CD8-positive, alpha-beta memory T cell (primary cell): ENCODE results near the gene MRPS18C. TPM values are rescaled to one million over a fixed set of nuclear protein-coding genes. Genes with fewer than 3 reads are reported as not detected.
A peak's percentile ranks its signal among the peaks of the same experiment; 100 is the strongest.

ENCODE experiments used
- CTCF ChIA-PET: fragments of 350-600 bp; sonication (Branson Sonifier 250); formaldehyde crosslinking; loops from one replicate; lab custom pipeline; 2021; ENCODE audit warnings: antibody characterized with exemption; lab: Charles Lee
- POLR2A ChIA-PET: fragments of 350-600 bp; sonication (Branson Sonifier 250); formaldehyde crosslinking; loops from one replicate; lab custom pipeline; 2021; ENCODE audit warnings: antibody characterized with exemption; lab: Charles Lee
- DNase-seq, 5 donors: peaks; one replicate each; pipeline versions ENCODE4 v3.0.0 to v3.0.0-alpha.2; 2020 to 2022; ENCODE audit warnings: mixed read lengths in 1 of 5
- H3K27ac ChIP-seq: one replicate; pipeline ENCODE4 v1.7.0; 2013; ENCODE audit warnings: low read depth, mild to moderate bottlenecking, low read length, moderate library complexity
- H3K27me3 ChIP-seq: 2 replicates; pipeline ENCODE4 v1.7.0; 2013; ENCODE audit warnings: low read length, mild to moderate bottlenecking; ENCODE audit not compliant: insufficient read depth, poor library complexity, severe bottlenecking
- H3K36me3 ChIP-seq: 2 replicates; pipeline ENCODE4 v1.7.0; 2013; ENCODE audit warnings: mild to moderate bottlenecking, low read length, moderate library complexity; ENCODE audit not compliant: insufficient read depth
- H3K4me1 ChIP-seq: 2 replicates; pipeline ENCODE4 v1.7.0; 2013; ENCODE audit warnings: mild to moderate bottlenecking, low read length, moderate library complexity; ENCODE audit not compliant: insufficient read depth
- H3K4me3 ChIP-seq: 2 replicates; pipeline ENCODE4 v1.7.0; 2013; ENCODE audit warnings: mild to moderate bottlenecking, low read length
- H3K9me3 ChIP-seq: 2 replicates; pipeline ENCODE4 v1.7.0; 2013; ENCODE audit warnings: mild to moderate bottlenecking, low read length
- H3K27ac Mint-ChIP-seq, 8 donors: one replicate each; pipeline ENCODE4 v1.8.0; 2020 to 2021; ENCODE audit warnings: mixed read lengths in 8 of 8, mild to moderate bottlenecking in 6 of 8, inconsistent platforms in 3 of 8, moderate library complexity in 3 of 8
- H3K27me3 Mint-ChIP-seq, 2 donors: one replicate each; pipeline ENCODE4 v1.8.0; 2020 to 2021; ENCODE audit warnings: mixed read lengths in 2 of 2, mild to moderate bottlenecking in 1 of 2, moderate library complexity in 1 of 2
- H3K36me3 Mint-ChIP-seq, 3 donors: one replicate each; pipeline ENCODE4 v1.8.0; 2020 to 2021; ENCODE audit warnings: mixed read lengths in 3 of 3, inconsistent platforms in 1 of 3, mild to moderate bottlenecking in 1 of 3
- H3K4me1 Mint-ChIP-seq, 3 donors: one replicate each; pipeline ENCODE4 v1.8.0; 2020 to 2021; ENCODE audit warnings: mixed read lengths in 3 of 3, inconsistent platforms in 1 of 3, mild to moderate bottlenecking in 1 of 3
- H3K4me3 Mint-ChIP-seq, 7 donors: one replicate each; pipeline ENCODE4 v1.8.0; 2020 to 2021; ENCODE audit warnings: mixed read lengths in 7 of 7, mild to moderate bottlenecking in 6 of 7, moderate library complexity in 4 of 7, inconsistent platforms in 2 of 7
- H3K9me3 Mint-ChIP-seq, 5 donors: one replicate each; pipeline ENCODE4 v1.8.0; 2020 to 2022; ENCODE audit warnings: mixed read lengths in 5 of 5, mild to moderate bottlenecking in 3 of 5, moderate library complexity in 2 of 5, inconsistent platforms in 1 of 5
- polyA plus RNA-seq: library from polyadenylated mRNA; unstranded; fragments of 300-500 nt; fragmentation: Illumina TruSeq; gene quantifications from one replicate; pipeline ENCODE4 v1.2.3, GENCODE V29; 2021
- total RNA-seq, 2 experiments: library from RNA; stranded (reverse); gene quantifications; one replicate each; pipeline ENCODE4 v1.2.3, GENCODE V29; 2021

MRPS18C gene
- total RNA-seq, result 10 to 100 TPM; 86.0 to 87.2 TPM
- polyA plus RNA-seq, result 63.6 TPM

- Histone ChIP-seq H3K36me3 (peaks cover 13% of the 10 kb centered on the region), H3K4me3 (peak within 1 kb of the TSS; percentile 80), H3K27ac (peak within 1 kb of the TSS; percentile 99), H3K27me3 (no peaks in the 10 kb centered on the region), H3K4me1 (peaks cover 35% of the 10 kb centered on the region), H3K9me3 (no peaks in the 10 kb centered on the region)
- Mint-ChIP-seq H3K27me3 (peaks cover 0 to 2% of the 10 kb centered on the region in 2 donors), H3K36me3 (peaks cover 0 to 82% (median 17%) of the 10 kb centered on the region in 3 donors), H3K4me1 (peaks cover 43 to 73% (median 67%) of the 10 kb centered on the region in 3 donors), H3K27ac (peak within 1 kb of the TSS; percentile 100), H3K4me3 (peak within 1 kb of the TSS; percentile 98 to 100 (median 100)), H3K9me3 (no peaks in the 10 kb centered on the region)
- ChIA-PET POLR2A (interaction anchor here (0.6 to 2.1 kb wide), 10 partner anchors 10 to 1026 kb away, joined by 3 to 24 read pairs (median 4); partner anchors contain the start of genes ABRAXAS1, COPS4, COQ2 and GPAT3), CTCF (interaction anchor here (0.9 to 2.0 kb wide), 5 partner anchors 9 to 1026 kb away, joined by 3 to 6 read pairs (median 4); partner anchors contain the start of gene COQ2)
- DNase-seq, result peak; percentile 90 to 99 (median 96)
Observed at GRCh38 chr4:83455281-83456183, at the start of gene MRPS18C, which contains the start of gene HELQ. Gene MRPS18C (plus strand): TSS chr4:83456058. CDS start chr4:83456078, 20 bp downstream. Gene HELQ (minus strand): TSS chr4:83455823. CDS start chr4:83455693, 130 bp downstream.

- Mint-ChIP-seq H3K36me3 (peaks cover 0 to 68% (median 26%) of the 10 kb centered on the region in 3 donors), H3K4me3 (no peak overlapping the region), H3K27me3 (no peaks in the 10 kb centered on the region), H3K9me3 (no peaks in the 10 kb centered on the region), H3K27ac (peak overlapping the region in 4 of 8 donors; percentile 1 to 91 (median 68)), H3K4me1 (peaks cover 0 to 6% (median 2%) of the 10 kb centered on the region in 3 donors)
- Histone ChIP-seq H3K4me1 (no peaks in the 10 kb centered on the region), H3K27ac (no peak overlapping the region), H3K27me3 (no peaks in the 10 kb centered on the region), H3K36me3 (peaks cover 20% of the 10 kb centered on the region), H3K4me3 (no peak overlapping the region), H3K9me3 (no peaks in the 10 kb centered on the region)
- ChIA-PET CTCF (no interaction called here), POLR2A (no interaction called here)
- no peak for DNase-seq
Observed at GRCh38 chr4:83408908-83409307, 47.0 kb upstream of the MRPS18C start.

- Mint-ChIP-seq H3K36me3 (peaks cover 8 to 89% (median 18%) of the 10 kb centered on the region in 3 donors), H3K27ac (peak overlapping the region in 1 of 8 donors; percentile 29), H3K27me3 (no peaks in the 10 kb centered on the region), H3K4me1 (peaks cover 0 to 3% (median 2%) of the 10 kb centered on the region in 3 donors), H3K9me3 (no peaks in the 10 kb centered on the region), H3K4me3 (no peak overlapping the region)
- CTCF ChIA-PET, result interaction anchor here (1.5 kb wide), 1 partner anchor 12 kb away, joined by 4 read pairs; no protein-coding TSS in a partner anchor
- H3K4me1 ChIP-seq, result no peaks in the 10 kb centered on the region
- POLR2A ChIA-PET, result no interaction called here
- no peaks in the 10 kb centered on the region for H3K27me3 ChIP-seq
- H3K36me3 ChIP-seq, result peaks cover 26% of the 10 kb centered on the region
- no peaks in the 10 kb centered on the region for H3K9me3 ChIP-seq
- no peak overlapping the region for H3K27ac ChIP-seq
- DNase-seq, result no peak
- no peak overlapping the region for H3K4me3 ChIP-seq
Observed at GRCh38 chr4:83413676-83414075, 42.2 kb upstream of the MRPS18C start.

- H3K9me3 ChIP-seq, result no peaks in the 10 kb centered on the region
- no peak for DNase-seq
- POLR2A ChIA-PET, result no interaction called here
- Mint-ChIP-seq H3K4me1 (no peaks in the 10 kb centered on the region), H3K9me3 (no peaks in the 10 kb centered on the region), H3K27ac (no peak overlapping the region), H3K27me3 (no peaks in the 10 kb centered on the region), H3K36me3 (peaks cover 12 to 73% (median 20%) of the 10 kb centered on the region in 3 donors), H3K4me3 (no peak overlapping the region)
- H3K4me3 ChIP-seq, result no peak overlapping the region
- CTCF ChIA-PET, result no interaction called here
- H3K4me1 ChIP-seq, result no peaks in the 10 kb centered on the region
- no peaks in the 10 kb centered on the region for H3K27me3 ChIP-seq
- no peak overlapping the region for H3K27ac ChIP-seq
- H3K36me3 ChIP-seq, result peaks cover 25% of the 10 kb centered on the region
Observed at GRCh38 chr4:83417566-83417965, 38.3 kb upstream of the MRPS18C start.

GRCh38 chr4:83418211-83418610, 37.6 kb upstream of the MRPS18C start:
- Mint-ChIP-seq H3K9me3 (no peaks in the 10 kb centered on the region), H3K27ac (peak overlapping the region in 1 of 8 donors; percentile 63), H3K27me3 (no peaks in the 10 kb centered on the region), H3K4me1 (no peaks in the 10 kb centered on the region), H3K4me3 (no peak overlapping the region), H3K36me3 (peaks cover 12 to 71% (median 18%) of the 10 kb centered on the region in 3 donors)
- DNase-seq, result no peak
- no peak overlapping the region for H3K4me3 ChIP-seq
- H3K27ac ChIP-seq, result no peak overlapping the region
- POLR2A ChIA-PET, result no interaction called here
- CTCF ChIA-PET, result interaction anchor here (1.2 kb wide), 1 partner anchor 118 kb away, joined by 3 read pairs; the partner anchor contains the start of gene GPAT3
- H3K9me3 ChIP-seq, result no peaks in the 10 kb centered on the region
- H3K36me3 ChIP-seq, result peaks cover 23% of the 10 kb centered on the region
- H3K27me3 ChIP-seq, result no peaks in the 10 kb centered on the region
- no peaks in the 10 kb centered on the region for H3K4me1 ChIP-seq

- Mint-ChIP-seq H3K4me3 (no peak overlapping the region), H3K27me3 (no peaks in the 10 kb centered on the region), H3K27ac (no peak overlapping the region), H3K36me3 (peaks cover 6 to 59% (median 21%) of the 10 kb centered on the region in 3 donors), H3K9me3 (no peaks in the 10 kb centered on the region), H3K4me1 (peaks cover 4 to 22% (median 13%) of the 10 kb centered on the region in 3 donors)
- DNase-seq, result no peak
- peaks cover 11% of the 10 kb centered on the region for H3K36me3 ChIP-seq
- H3K9me3 ChIP-seq, result no peaks in the 10 kb centered on the region
- ChIA-PET CTCF (no interaction called here), POLR2A (no interaction called here)
- no peak overlapping the region for H3K4me3 ChIP-seq
- no peaks in the 10 kb centered on the region for H3K27me3 ChIP-seq
- H3K4me1 ChIP-seq, result no peaks in the 10 kb centered on the region
- H3K27ac ChIP-seq, result no peak overlapping the region
Observed at GRCh38 chr4:83431200-83431599, 24.7 kb upstream of the MRPS18C start.

GRCh38 chr4:83436680-83437079, 19.2 kb upstream of the MRPS18C start:
- H3K27ac Mint-ChIP-seq, result peak overlapping the region in 2 of 8 donors; percentile 12 to 52
- H3K36me3 ChIP-seq, result peaks cover 21% of the 10 kb centered on the region

More at GRCh38 chr4:83436680-83437079, 19.2 kb upstream of the MRPS18C start:
- no peak overlapping the region for H3K27ac ChIP-seq
- H3K9me3 ChIP-seq, result no peaks in the 10 kb centered on the region
- no peak for DNase-seq
- no peak overlapping the region for H3K4me3 ChIP-seq
- H3K36me3 Mint-ChIP-seq, result peaks cover 6 to 63% (median 26%) of the 10 kb centered on the region in 3 donors
- no peaks in the 10 kb centered on the region for H3K27me3 ChIP-seq
- peaks cover 4 to 31% (median 16%) of the 10 kb centered on the region in 3 donors for H3K4me1 Mint-ChIP-seq
- no peaks in the 10 kb centered on the region for H3K9me3 Mint-ChIP-seq
- H3K27me3 Mint-ChIP-seq, result no peaks in the 10 kb centered on the region
- ChIA-PET POLR2A (no interaction called here), CTCF (no interaction called here)
- H3K4me3 Mint-ChIP-seq, result no peak overlapping the region
- no peaks in the 10 kb centered on the region for H3K4me1 ChIP-seq
